Ishikawa (cell line): ENCODE results near the gene PGLYRP2.
A peak's percentile ranks its signal among the peaks of the same experiment; 100 is the strongest.

Experiments used
- CEBPB ChIP-seq: IDR thresholded peaks from 2 replicates; pipeline ENCODE4 v1.6.1; 2012
- CREB1 ChIP-seq: IDR thresholded peaks from 2 replicates; pipeline ENCODE4 v1.6.1; 2012; ENCODE audit warnings: low read depth
- EGR1 ChIP-seq: IDR thresholded peaks from 2 replicates; pipeline ENCODE4 v1.6.1; 2012
- EP300 ChIP-seq: IDR thresholded peaks from 2 replicates; pipeline ENCODE4 v1.6.1; 2012; ENCODE audit warnings: borderline replicate concordance
- FOXM1 ChIP-seq: IDR thresholded peaks from 2 replicates; pipeline ENCODE4 v1.6.1; 2012; ENCODE audit warnings: low read depth, borderline replicate concordance
- MAX ChIP-seq: IDR thresholded peaks from 2 replicates; pipeline ENCODE4 v1.6.1; 2012
- NFIC ChIP-seq: IDR thresholded peaks from 2 replicates; pipeline ENCODE4 v1.6.1; 2012
- RAD21 ChIP-seq: IDR thresholded peaks from 2 replicates; pipeline ENCODE4 v1.6.1; 2012; ENCODE audit warnings: low read depth
- TAF1 ChIP-seq: IDR thresholded peaks from 2 replicates; pipeline ENCODE4 v1.6.1; 2012; ENCODE audit warnings: low read depth, mild to moderate bottlenecking
- TCF12 ChIP-seq: IDR thresholded peaks from 2 replicates; pipeline ENCODE4 v1.6.1; 2012; ENCODE audit warnings: low read depth
- TEAD4 ChIP-seq: IDR thresholded peaks from 2 replicates; pipeline ENCODE4 v1.6.1; 2012
- USF1 ChIP-seq: IDR thresholded peaks from 2 replicates; pipeline ENCODE4 v1.6.1; 2012
- YY1 ChIP-seq: IDR thresholded peaks from 2 replicates; pipeline ENCODE4 v1.6.1; 2012; ENCODE audit warnings: low read depth
- ZBTB7A ChIP-seq: IDR thresholded peaks from 2 replicates; pipeline ENCODE4 v1.6.1; 2012; ENCODE audit warnings: low read depth
- TF ChIP-seq, protein P1 (sequence below): IDR thresholded peaks from 2 replicates; pipeline ENCODE4 v1.6.1; 2012; ENCODE audit warnings: low read depth, mild to moderate bottlenecking

The PGLYRP2 gene, protein sequence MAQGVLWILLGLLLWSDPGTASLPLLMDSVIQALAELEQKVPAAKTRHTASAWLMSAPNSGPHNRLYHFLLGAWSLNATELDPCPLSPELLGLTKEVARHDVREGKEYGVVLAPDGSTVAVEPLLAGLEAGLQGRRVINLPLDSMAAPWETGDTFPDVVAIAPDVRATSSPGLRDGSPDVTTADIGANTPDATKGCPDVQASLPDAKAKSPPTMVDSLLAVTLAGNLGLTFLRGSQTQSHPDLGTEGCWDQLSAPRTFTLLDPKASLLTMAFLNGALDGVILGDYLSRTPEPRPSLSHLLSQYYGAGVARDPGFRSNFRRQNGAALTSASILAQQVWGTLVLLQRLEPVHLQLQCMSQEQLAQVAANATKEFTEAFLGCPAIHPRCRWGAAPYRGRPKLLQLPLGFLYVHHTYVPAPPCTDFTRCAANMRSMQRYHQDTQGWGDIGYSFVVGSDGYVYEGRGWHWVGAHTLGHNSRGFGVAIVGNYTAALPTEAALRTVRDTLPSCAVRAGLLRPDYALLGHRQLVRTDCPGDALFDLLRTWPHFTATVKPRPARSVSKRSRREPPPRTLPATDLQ

GRCh38 chr19:15479391-15480345, at the start of gene PGLYRP2:
TSS of gene PGLYRP2 (minus strand) at chr19:15479501. CDS start at chr19:15479371, 130 bp downstream.
- no peak for TF ChIP-seq FOXM1
- TF ChIP-seq RAD21: peak; percentile 45; the same call in 1 of the 2 replicates

GRCh38 chr19:15527705-15528104, 48.4 kb upstream of the PGLYRP2 start:
- TF ChIP-seq TAF1 (no peak), FOXM1 (no peak), TEAD4 (no peak), EGR1 (no peak)

DNA sequence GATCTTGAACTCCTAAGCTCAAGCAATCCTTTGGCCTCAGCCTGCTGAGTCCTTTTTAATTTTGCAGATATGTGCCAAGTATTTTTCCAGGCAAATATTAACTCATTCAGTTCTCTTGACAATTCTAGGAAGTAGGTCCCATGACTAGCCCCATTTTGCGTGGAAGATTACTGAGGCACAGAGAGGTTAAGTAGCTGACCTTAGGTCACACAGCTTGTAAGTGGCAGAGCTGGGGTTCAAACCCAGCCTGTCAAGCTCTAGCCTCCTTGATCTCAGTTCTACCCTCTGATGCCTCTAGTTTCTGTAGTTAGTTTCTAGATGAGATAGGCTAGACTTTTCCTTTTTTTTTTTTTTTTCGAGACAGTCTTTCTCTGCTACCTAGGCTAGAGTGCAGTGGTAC, 47.1 kb upstream of the PGLYRP2 start:
- TF ChIP-seq TAF1 (no peak), FOXM1 (no peak), TCF12 (no peak), ZBTB7A (no peak), EP300 (no peak), TEAD4 (no peak), RAD21 (no peak), CREB1 (no peak), YY1 (no peak), USF1 (no peak), MAX (no peak), NFIC (no peak), EGR1 (no peak), CEBPB (no peak)
- TF ChIP-seq, protein P1, sequence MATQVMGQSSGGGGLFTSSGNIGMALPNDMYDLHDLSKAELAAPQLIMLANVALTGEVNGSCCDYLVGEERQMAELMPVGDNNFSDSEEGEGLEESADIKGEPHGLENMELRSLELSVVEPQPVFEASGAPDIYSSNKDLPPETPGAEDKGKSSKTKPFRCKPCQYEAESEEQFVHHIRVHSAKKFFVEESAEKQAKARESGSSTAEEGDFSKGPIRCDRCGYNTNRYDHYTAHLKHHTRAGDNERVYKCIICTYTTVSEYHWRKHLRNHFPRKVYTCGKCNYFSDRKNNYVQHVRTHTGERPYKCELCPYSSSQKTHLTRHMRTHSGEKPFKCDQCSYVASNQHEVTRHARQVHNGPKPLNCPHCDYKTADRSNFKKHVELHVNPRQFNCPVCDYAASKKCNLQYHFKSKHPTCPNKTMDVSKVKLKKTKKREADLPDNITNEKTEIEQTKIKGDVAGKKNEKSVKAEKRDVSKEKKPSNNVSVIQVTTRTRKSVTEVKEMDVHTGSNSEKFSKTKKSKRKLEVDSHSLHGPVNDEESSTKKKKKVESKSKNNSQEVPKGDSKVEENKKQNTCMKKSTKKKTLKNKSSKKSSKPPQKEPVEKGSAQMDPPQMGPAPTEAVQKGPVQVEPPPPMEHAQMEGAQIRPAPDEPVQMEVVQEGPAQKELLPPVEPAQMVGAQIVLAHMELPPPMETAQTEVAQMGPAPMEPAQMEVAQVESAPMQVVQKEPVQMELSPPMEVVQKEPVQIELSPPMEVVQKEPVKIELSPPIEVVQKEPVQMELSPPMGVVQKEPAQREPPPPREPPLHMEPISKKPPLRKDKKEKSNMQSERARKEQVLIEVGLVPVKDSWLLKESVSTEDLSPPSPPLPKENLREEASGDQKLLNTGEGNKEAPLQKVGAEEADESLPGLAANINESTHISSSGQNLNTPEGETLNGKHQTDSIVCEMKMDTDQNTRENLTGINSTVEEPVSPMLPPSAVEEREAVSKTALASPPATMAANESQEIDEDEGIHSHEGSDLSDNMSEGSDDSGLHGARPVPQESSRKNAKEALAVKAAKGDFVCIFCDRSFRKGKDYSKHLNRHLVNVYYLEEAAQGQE: no peak

DNA sequence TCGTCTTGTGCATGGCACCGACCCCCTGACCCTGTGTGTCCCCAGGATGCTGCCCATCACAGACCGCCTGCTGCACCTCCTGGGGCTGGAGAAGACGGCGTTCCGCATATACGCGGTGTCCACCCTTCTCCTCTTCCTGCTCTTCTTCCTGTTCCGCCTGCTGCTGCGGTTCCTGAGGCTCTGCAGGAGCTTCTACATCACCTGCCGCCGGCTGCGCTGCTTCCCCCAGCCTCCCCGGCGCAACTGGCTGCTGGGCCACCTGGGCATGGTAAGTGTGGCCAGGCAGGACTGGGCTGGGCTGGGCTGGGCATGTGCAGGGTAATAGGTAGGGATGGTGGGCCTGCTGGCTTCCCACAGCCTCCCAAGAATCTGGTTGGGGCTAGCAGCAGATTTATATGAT, 46.0 kb upstream of the PGLYRP2 start:
- TF ChIP-seq CEBPB (no peak), TAF1 (no peak), MAX (no peak), RAD21 (no peak), ZBTB7A (no peak), USF1 (no peak), TEAD4 (no peak), FOXM1 (no peak), YY1 (no peak), TCF12 (no peak), CREB1 (no peak), EP300 (no peak), EGR1 (no peak)

GRCh38 chr19:15524781-15525180, 45.5 kb upstream of the PGLYRP2 start:
- TF ChIP-seq RAD21 (no peak), FOXM1 (no peak), USF1 (no peak), TAF1 (no peak), TEAD4 (no peak), CEBPB (no peak), ZBTB7A (no peak), NFIC (no peak), TCF12 (no peak), CREB1 (no peak), YY1 (no peak), MAX (no peak), EP300 (no peak), EGR1 (no peak)
